CD14-positive monocyte (primary cell): Measurements from ENCODE around the gene PDK2. TPM values are rescaled to one million over a fixed set of nuclear protein-coding genes. Genes with fewer than 3 reads are reported as not detected.

ENCODE experiments used
- DNase-seq, 3 donors: peaks; one replicate each; pipeline ENCODE4 v3.0.0-alpha.2; 2011 to 2022
- H2AFZ ChIP-seq: 2 replicates; pipeline ENCODE4 v1.6.0; 2012; ENCODE audit warnings: mild to moderate bottlenecking, low read depth, low read length, inconsistent platforms; ENCODE audit not compliant: insufficient read depth, poor library complexity, severe bottlenecking
- H3K27ac ChIP-seq, 2 donors: 1 replicate in 1 of 2; 2 replicates in 1 of 2; pipeline ENCODE4 v1.5.1; 2012 to 2013; ENCODE audit warnings: low read length in 2 of 2, control low read depth in 1 of 2, inconsistent platforms in 1 of 2, low read depth in 1 of 2, mild to moderate bottlenecking in 1 of 2
- H3K27me3 ChIP-seq, 2 donors: one replicate each; pipeline versions ENCODE4 v1.6.0 to v1.6.1; 2011 to 2013; ENCODE audit warnings: low read length in 2 of 2; ENCODE audit not compliant: control insufficient read depth in 2 of 2, insufficient read depth in 2 of 2
- H3K36me3 ChIP-seq, 2 donors: replicated peaks in 1 of 2; 1 replicate in 1 of 2; 2 replicates in 1 of 2; pipeline versions ENCODE4 v1.5.1 to v1.6.1; 2012 to 2013; ENCODE audit warnings: low read length in 2 of 2, control low read depth in 1 of 2, inconsistent platforms in 1 of 2, mild to moderate bottlenecking in 1 of 2; ENCODE audit not compliant: insufficient read depth in 2 of 2, control insufficient read depth in 1 of 2
- H3K4me1 ChIP-seq, 2 donors: 1 replicate in 1 of 2; 2 replicates in 1 of 2; pipeline versions ENCODE4 v1.5.1 to v1.6.1; 2012 to 2013; ENCODE audit warnings: low read length in 2 of 2, control low read depth in 1 of 2, inconsistent platforms in 1 of 2, mild to moderate bottlenecking in 1 of 2, moderate library complexity in 1 of 2; ENCODE audit not compliant: insufficient read depth in 2 of 2, control insufficient read depth in 1 of 2
- H3K4me2 ChIP-seq: replicated peaks from 2 replicates; pipeline ENCODE3; 2012; ENCODE audit warnings: low read length, moderate library complexity, mild to moderate bottlenecking; ENCODE audit not compliant: poor library complexity, severe bottlenecking; ENCODE audit errors: extremely low read depth
- H3K4me3 ChIP-seq, 3 experiments: fragments of 200-600 bp in 1 of 3; sonication (generic) in 1 of 3; replicated peaks in 1 of 3; 1 replicate in 2 of 3; 2 replicates in 1 of 3; pipeline ENCODE4 v1.5.1; 2011 to 2013; ENCODE audit warnings: low read length in 3 of 3, mild to moderate bottlenecking in 3 of 3, control low read depth in 2 of 3, low read depth in 2 of 3, inconsistent platforms in 1 of 3, moderate library complexity in 1 of 3
- H3K79me2 ChIP-seq: 2 replicates; pipeline ENCODE4 v1.6.0; 2012; ENCODE audit warnings: mild to moderate bottlenecking, control low read depth, inconsistent platforms, low read length, moderate library complexity; ENCODE audit not compliant: insufficient read depth
- H3K9ac ChIP-seq: 2 replicates; pipeline ENCODE4 v1.6.0; 2017; ENCODE audit warnings: low read length, mild to moderate bottlenecking; ENCODE audit not compliant: insufficient read depth, poor library complexity, severe bottlenecking
- H3K9me3 ChIP-seq, 2 donors: replicated peaks in 1 of 2; 1 replicate in 1 of 2; 2 replicates in 1 of 2; pipeline versions ENCODE4 v1.5.1 to v1.6.1; 2012 to 2013; ENCODE audit warnings: low read length in 2 of 2, control low read depth in 1 of 2; ENCODE audit not compliant: control insufficient read depth in 1 of 2, insufficient read depth in 1 of 2
- H4K20me1 ChIP-seq: 2 replicates; pipeline ENCODE4 v1.6.0; 2012; ENCODE audit warnings: mild to moderate bottlenecking, low read length, control low read depth, moderate library complexity; ENCODE audit not compliant: insufficient read depth
- H3K27ac Mint-ChIP-seq, 7 donors: one replicate each; pipeline ENCODE4 v1.8.0; 2020; ENCODE audit warnings: mild to moderate bottlenecking in 7 of 7, mixed read lengths in 7 of 7, moderate library complexity in 6 of 7, inconsistent platforms in 2 of 7
- H3K27me3 Mint-ChIP-seq, 3 donors: one replicate each; pipeline ENCODE4 v1.8.0; 2021 to 2022; ENCODE audit warnings: low read depth in 3 of 3, mild to moderate bottlenecking in 3 of 3, mixed read lengths in 3 of 3, moderate library complexity in 3 of 3, inconsistent platforms in 1 of 3
- H3K36me3 Mint-ChIP-seq, 2 donors: one replicate each; pipeline ENCODE4 v1.8.0; 2020; ENCODE audit warnings: mixed read lengths in 2 of 2, inconsistent platforms in 1 of 2, mild to moderate bottlenecking in 1 of 2
- H3K4me1 Mint-ChIP-seq: one replicate; pipeline ENCODE4 v1.8.0; 2020; ENCODE audit warnings: mild to moderate bottlenecking, mixed read lengths
- H3K4me3 Mint-ChIP-seq, 2 donors: one replicate each; pipeline ENCODE4 v1.8.0; 2020; ENCODE audit warnings: mild to moderate bottlenecking in 2 of 2, mixed read lengths in 2 of 2, moderate library complexity in 1 of 2
- H3K9me3 Mint-ChIP-seq, 7 donors: one replicate each; pipeline ENCODE4 v1.8.0; 2020 to 2022; ENCODE audit warnings: mixed read lengths in 7 of 7, mild to moderate bottlenecking in 6 of 7, moderate library complexity in 6 of 7, inconsistent platforms in 2 of 7
- WGBS: methylation state at CpG from one replicate; pipeline ENCODE4 v1.1.5; 2013; ENCODE audit warnings: missing lambda C conversion rate; ENCODE audit not compliant: insufficient coverage; 5-methylcytosine and 5-hydroxymethylcytosine counted together
- intact Hi-C, 2 donors: fragments of 100-400 bp; cut with micrococcal nuclease; formaldehyde crosslinking; loops; one replicate each; pipeline versions ENCODE4 v1.15.0 to v1.15.1; 2023
- polyA plus RNA-seq, 3 donors: library from polyadenylated mRNA; depleted of rRNA in 1 of 3; unstranded in 2 of 3; stranded (reverse) in 1 of 3; fragments of 300-500 nt in 2 of 3; fragments of >200 nt in 1 of 3; fragmentation: Illumina TruSeq in 2 of 3; gene quantifications; 1 replicate in 2 of 3; 2 replicates in 1 of 3; pipeline ENCODE4 v1.2.3, GENCODE V29; 2012 to 2021
- TF ChIP-seq, protein P1 (sequence below): fragments of 200-600 bp; IDR thresholded peaks from one replicate; pipeline ENCODE4 v1.8.0; 2022; ENCODE audit warnings: antibody characterized with exemption, mild to moderate bottlenecking

Gene PDK2
- polyA plus RNA-seq, 3 donors = 15.9 to 43.0 (median 23.4) TPM

DNA sequence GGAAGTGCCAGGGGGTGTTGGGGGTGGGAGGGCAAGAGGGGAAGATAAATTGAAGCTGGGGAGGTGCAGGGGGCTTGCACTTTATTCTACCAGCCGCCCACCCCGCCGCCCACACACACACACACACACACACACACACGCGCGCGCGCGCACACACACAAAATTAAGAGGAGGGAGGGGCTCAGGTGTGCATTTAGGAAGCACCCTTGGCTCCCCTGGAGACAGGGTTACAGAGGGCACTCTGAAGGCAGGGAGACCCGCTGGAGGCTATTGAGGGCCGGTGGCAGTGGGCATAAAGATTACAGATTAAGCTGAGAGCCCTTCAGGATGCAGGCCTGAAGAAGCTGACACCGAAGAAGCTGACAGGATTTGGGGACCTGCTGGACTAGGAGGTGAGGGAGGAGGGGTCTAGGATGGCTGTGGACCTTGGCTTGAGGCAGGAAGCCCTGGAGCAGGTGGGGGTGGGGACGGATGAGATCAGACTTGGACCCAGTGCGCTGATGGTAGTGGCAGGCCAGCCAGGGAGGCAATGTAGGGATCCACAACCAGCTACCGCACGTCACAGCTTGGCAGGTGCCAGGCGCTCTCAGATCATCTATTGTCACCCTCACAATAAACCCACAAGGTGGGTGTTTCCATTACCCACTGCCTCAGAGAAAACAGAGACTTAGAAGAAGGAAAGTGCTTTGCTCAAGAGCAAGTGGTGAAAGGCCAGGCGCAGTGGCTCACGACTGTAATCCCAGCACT, 35.6 kb downstream of the PDK2 start:
- Mint-ChIP-seq H3K4me3 (peak overlapping the region; percentile 45 to 80), H3K4me1 (peaks cover 36% of the 10 kb centered on the region), H3K9me3 (peaks cover 2 to 27% (median 18%) of the 10 kb centered on the region in 7 donors), H3K27ac (peak overlapping the region in 3 of 7 donors; percentile 68 to 85 (median 75)), H3K27me3 (peaks cover 55 to 66% (median 63%) of the 10 kb centered on the region in 3 donors), H3K36me3 (peaks cover 30 to 40% of the 10 kb centered on the region in 2 donors)
- H3K27me3 ChIP-seq = peaks cover 30 to 45% of the 10 kb centered on the region in 2 donors
- peaks cover 24 to 36% of the 10 kb centered on the region in 2 donors for H3K4me1 ChIP-seq
- H3K4me3 ChIP-seq = no peak overlapping the region
- H4K20me1 ChIP-seq = peaks cover 52% of the 10 kb centered on the region
- 62% methylated on average over 7 of the region's 19 CpGs for WGBS
- H3K79me2 ChIP-seq = no peaks in the 10 kb centered on the region
- H3K9ac ChIP-seq = peak overlapping the region; percentile 27
- no peak overlapping the region for H2AFZ ChIP-seq
- H3K4me2 ChIP-seq = peak overlapping the region; percentile 65
- peaks cover 23 to 29% of the 10 kb centered on the region in 2 donors for H3K36me3 ChIP-seq
- intact Hi-C loops = no loop called here
- no peak overlapping the region for H3K27ac ChIP-seq
- peaks cover 3 to 13% of the 10 kb centered on the region in 2 donors for H3K9me3 ChIP-seq
- DNase-seq = no peak
- TF ChIP-seq, protein P1, sequence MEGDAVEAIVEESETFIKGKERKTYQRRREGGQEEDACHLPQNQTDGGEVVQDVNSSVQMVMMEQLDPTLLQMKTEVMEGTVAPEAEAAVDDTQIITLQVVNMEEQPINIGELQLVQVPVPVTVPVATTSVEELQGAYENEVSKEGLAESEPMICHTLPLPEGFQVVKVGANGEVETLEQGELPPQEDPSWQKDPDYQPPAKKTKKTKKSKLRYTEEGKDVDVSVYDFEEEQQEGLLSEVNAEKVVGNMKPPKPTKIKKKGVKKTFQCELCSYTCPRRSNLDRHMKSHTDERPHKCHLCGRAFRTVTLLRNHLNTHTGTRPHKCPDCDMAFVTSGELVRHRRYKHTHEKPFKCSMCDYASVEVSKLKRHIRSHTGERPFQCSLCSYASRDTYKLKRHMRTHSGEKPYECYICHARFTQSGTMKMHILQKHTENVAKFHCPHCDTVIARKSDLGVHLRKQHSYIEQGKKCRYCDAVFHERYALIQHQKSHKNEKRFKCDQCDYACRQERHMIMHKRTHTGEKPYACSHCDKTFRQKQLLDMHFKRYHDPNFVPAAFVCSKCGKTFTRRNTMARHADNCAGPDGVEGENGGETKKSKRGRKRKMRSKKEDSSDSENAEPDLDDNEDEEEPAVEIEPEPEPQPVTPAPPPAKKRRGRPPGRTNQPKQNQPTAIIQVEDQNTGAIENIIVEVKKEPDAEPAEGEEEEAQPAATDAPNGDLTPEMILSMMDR = no peak

DNA sequence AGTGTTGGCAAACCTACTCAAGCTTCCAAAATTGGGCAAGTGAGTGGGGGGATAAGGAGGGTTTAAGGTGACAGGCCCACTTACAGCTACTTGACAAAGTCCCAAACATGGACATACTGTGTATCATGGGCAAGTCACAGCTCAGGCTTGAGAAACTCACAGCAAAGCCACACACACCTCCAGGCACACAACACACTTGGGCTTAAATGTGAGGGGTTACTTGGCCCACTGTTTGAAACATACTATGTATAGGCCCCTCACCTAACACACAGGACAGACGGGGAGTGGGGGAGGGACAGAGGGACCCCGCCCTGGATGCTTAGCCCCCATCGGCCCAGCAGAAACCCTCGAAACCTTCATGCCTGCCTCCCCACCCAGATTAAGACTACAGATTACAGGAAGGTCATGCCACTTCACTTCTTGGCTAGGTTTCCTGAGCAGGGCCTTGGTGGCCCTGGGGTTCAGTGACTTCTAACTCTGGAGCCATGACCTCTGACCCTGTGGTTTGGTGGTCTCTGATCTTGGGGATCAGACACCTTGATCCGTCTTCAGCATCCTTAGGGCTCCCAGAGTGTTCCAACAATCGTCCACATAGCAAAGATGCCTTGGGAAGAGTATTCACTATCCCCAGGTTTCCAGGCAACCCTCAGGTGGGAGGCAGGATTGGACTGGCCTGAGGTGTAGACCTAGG, 37.1 kb downstream of the PDK2 start:
- no peak overlapping the region for H3K4me2 ChIP-seq
- no peak overlapping the region for H3K4me3 ChIP-seq
- peaks cover 24 to 36% of the 10 kb centered on the region in 2 donors for H3K4me1 ChIP-seq
- intact Hi-C loops = no loop called here
- Mint-ChIP-seq H3K4me3 (no peak overlapping the region), H3K4me1 (peaks cover 37% of the 10 kb centered on the region), H3K36me3 (peaks cover 45 to 55% of the 10 kb centered on the region in 2 donors), H3K27me3 (peaks cover 42 to 53% (median 49%) of the 10 kb centered on the region in 3 donors), H3K9me3 (peaks cover 2 to 25% (median 18%) of the 10 kb centered on the region in 7 donors), H3K27ac (peak overlapping the region in 2 of 7 donors; percentile 13 to 62)
- no peak overlapping the region for H3K9ac ChIP-seq
- peaks cover 38 to 44% of the 10 kb centered on the region in 2 donors for H3K36me3 ChIP-seq
- WGBS = 89% methylated on average over 5 of the region's 6 CpGs
- H3K27ac ChIP-seq = no peak overlapping the region
- H2AFZ ChIP-seq = no peak overlapping the region
- DNase-seq = no peak
- H3K79me2 ChIP-seq = no peaks in the 10 kb centered on the region
- TF ChIP-seq, protein P1 = no peak
- H3K9me3 ChIP-seq = peaks cover 3 to 13% of the 10 kb centered on the region in 2 donors
- peaks cover 28 to 41% of the 10 kb centered on the region in 2 donors for H3K27me3 ChIP-seq
- peaks cover 67% of the 10 kb centered on the region for H4K20me1 ChIP-seq
